PC-9 (cell line): ENCODE measurements around the gene IDH2. TPM values are rescaled to one million over a fixed set of nuclear protein-coding genes. Genes with fewer than 3 reads are reported as not detected.

Experiments
- BruUV-seq: library from RNA; stranded (reverse); fragments of 400-500 nt; replicated peaks from 2 replicates; lab custom pipeline; 2021; lab: Mats Ljungman, UMichigan
- CTCF ChIA-PET: fragments of 300-600 bp; sonication (Branson Sonifier 250); formaldehyde crosslinking; loops from one replicate; lab custom pipeline; 2022; ENCODE audit warnings: antibody characterized with exemption; lab: Charles Lee
- POLR2A ChIA-PET: fragments of 300-600 bp; sonication (Branson Sonifier 250); formaldehyde crosslinking; loops from one replicate; lab custom pipeline; 2022; ENCODE audit warnings: antibody characterized with exemption; ENCODE audit not compliant: unreplicated experiment; lab: Charles Lee
- DNase-seq, 2 experiments: peaks; one replicate each; pipeline versions ENCODE4 v3.0.0 to v3.0.0-alpha.2; 2015 to 2022; ENCODE audit warnings: mixed read lengths in 1 of 2
- H2AFZ ChIP-seq: fragments of 200-600 bp; sonication (generic); 2 replicates; pipeline ENCODE4 v1.8.1; 2017; ENCODE audit warnings: antibody characterized with exemption
- H3F3A ChIP-seq: fragments of 200-600 bp; sonication (generic); 2 replicates; pipeline ENCODE4 v1.8.1; 2017; ENCODE audit warnings: antibody characterized with exemption, mild to moderate bottlenecking, low read depth; ENCODE audit not compliant: insufficient read depth
- H3K27ac ChIP-seq: fragments of 200-600 bp; sonication (generic); 2 replicates; pipeline ENCODE4 v1.6.1; 2016; ENCODE audit warnings: mixed run types
- H3K27me3 ChIP-seq: fragments of 200-600 bp; sonication (generic); 2 replicates; pipeline ENCODE4 v1.6.1; 2016; ENCODE audit warnings: low read depth, mixed run types; ENCODE audit not compliant: insufficient read depth
- H3K36me3 ChIP-seq: fragments of 200-600 bp; sonication (generic); 2 replicates; pipeline ENCODE4 v1.6.1; 2016; ENCODE audit warnings: low read depth, mixed run types
- H3K4me1 ChIP-seq: fragments of 200-600 bp; sonication (generic); replicated peaks from 2 replicates; pipeline ENCODE4 v1.6.1; 2016; ENCODE audit warnings: mixed run types; ENCODE audit not compliant: insufficient read depth
- H3K4me2 ChIP-seq: fragments of 200-600 bp; sonication (generic); 2 replicates; pipeline ENCODE4 v1.6.1; 2017; ENCODE audit warnings: mixed run types
- H3K4me3 ChIP-seq: fragments of 200-600 bp; sonication (generic); 2 replicates; pipeline ENCODE4 v1.6.1; 2016; ENCODE audit warnings: mixed run types
- H3K79me2 ChIP-seq: fragments of 200-600 bp; sonication (generic); 2 replicates; pipeline ENCODE4 v1.6.1; 2017; ENCODE audit warnings: low read depth, mixed run types
- H3K9me2 ChIP-seq: fragments of 200-600 bp; sonication (generic); 2 replicates; pipeline ENCODE4 v1.8.1; 2017; ENCODE audit warnings: mild to moderate bottlenecking; ENCODE audit not compliant: insufficient read depth
- H3K9me3 ChIP-seq: fragments of 200-600 bp; sonication (generic); 2 replicates; pipeline ENCODE4 v1.8.1; 2016; ENCODE audit warnings: low read depth; ENCODE audit not compliant: insufficient read depth
- H4K20me1 ChIP-seq: fragments of 200-600 bp; sonication (generic); 2 replicates; pipeline ENCODE4 v1.8.1; 2017; ENCODE audit not compliant: insufficient read depth
- EZH2 ChIP-seq: fragments of 200-600 bp; sonication (generic); IDR thresholded peaks from 2 replicates; pipeline ENCODE4 v1.8.0; 2017; ENCODE audit warnings: antibody characterized with exemption, low read depth
- intact Hi-C: fragments of 100-400 bp; cut with micrococcal nuclease; formaldehyde crosslinking; loops from one replicate; pipeline ENCODE4 v1.10.0; 2022; ENCODE audit not compliant: unreplicated experiment
- total RNA-seq: library from RNA; stranded (reverse); gene quantifications from 2 replicates; pipeline ENCODE4 v1.2.3, GENCODE V29; 2021
- TF ChIP-seq, protein P1 (sequence below): fragments of 200-600 bp; sonication (generic); conservative IDR thresholded peaks from 2 replicates; pipeline ENCODE4 v1.6.1; 2017; ENCODE audit warnings: mixed run types, antibody characterized with exemption, mild to moderate bottlenecking, moderate library complexity

IDH2 gene
- total RNA-seq, 1 experiment from 2014 or later, result 96.7 TPM

DNA sequence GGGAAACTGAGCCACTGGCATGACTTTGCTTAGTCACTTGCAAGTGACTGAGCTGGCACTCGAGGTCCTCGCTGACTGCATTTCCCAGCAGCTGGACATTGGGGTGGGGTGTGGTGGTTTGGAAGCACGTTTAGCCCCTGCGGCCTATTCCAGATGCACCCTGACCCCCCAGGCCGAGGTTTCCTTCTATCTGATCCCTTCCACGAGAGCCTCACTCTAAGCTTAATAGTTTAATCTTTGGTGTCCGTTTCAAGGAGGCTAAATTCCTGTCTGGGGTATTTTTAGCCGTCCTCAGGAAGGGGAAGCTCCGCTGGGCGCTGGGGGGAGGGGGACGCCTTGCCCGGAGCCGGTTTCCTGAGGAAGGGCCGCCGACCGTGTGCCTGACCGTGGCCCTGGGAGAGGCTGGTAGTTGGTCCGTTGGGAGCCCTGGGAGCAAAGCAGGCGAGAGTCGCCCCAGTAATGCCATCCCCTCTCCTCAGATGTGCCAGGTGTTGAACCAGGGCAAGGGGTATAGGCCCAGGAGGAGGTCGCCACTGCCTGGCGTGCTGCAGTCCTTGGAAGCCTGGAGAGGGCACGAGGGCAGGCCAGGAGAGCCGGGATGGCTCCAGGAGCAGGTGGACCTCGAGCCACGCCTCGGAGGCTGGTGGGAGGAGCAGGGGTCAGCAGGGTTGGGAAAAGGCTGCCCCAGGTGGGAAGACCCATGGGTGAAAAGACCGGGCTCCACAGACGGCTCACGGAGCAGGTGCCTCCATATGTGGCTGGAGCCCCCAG is 37.2 kb downstream of the IDH2 start:
- POLR2A ChIA-PET, result no interaction called here
- Histone ChIP-seq H3K36me3 (no peaks in the 10 kb centered on the region; the same call in 1 of the 2 replicates), H3F3A (no peaks in the 10 kb centered on the region), H3K27ac (no peak overlapping the region), H3K9me2 (no peaks in the 10 kb centered on the region), H3K4me2 (no peak overlapping the region), H2AFZ (no peak overlapping the region), H3K27me3 (no peaks in the 10 kb centered on the region), H3K9me3 (no peaks in the 10 kb centered on the region), H4K20me1 (no peaks in the 10 kb centered on the region), H3K4me1 (no peaks in the 10 kb centered on the region), H3K4me3 (no peak overlapping the region), H3K79me2 (no peaks in the 10 kb centered on the region)
- no peak for TF ChIP-seq EZH2
- TF ChIP-seq, protein P1, sequence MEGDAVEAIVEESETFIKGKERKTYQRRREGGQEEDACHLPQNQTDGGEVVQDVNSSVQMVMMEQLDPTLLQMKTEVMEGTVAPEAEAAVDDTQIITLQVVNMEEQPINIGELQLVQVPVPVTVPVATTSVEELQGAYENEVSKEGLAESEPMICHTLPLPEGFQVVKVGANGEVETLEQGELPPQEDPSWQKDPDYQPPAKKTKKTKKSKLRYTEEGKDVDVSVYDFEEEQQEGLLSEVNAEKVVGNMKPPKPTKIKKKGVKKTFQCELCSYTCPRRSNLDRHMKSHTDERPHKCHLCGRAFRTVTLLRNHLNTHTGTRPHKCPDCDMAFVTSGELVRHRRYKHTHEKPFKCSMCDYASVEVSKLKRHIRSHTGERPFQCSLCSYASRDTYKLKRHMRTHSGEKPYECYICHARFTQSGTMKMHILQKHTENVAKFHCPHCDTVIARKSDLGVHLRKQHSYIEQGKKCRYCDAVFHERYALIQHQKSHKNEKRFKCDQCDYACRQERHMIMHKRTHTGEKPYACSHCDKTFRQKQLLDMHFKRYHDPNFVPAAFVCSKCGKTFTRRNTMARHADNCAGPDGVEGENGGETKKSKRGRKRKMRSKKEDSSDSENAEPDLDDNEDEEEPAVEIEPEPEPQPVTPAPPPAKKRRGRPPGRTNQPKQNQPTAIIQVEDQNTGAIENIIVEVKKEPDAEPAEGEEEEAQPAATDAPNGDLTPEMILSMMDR, result no peak
- intact Hi-C loops, result no loop called here
- CTCF ChIA-PET, result no interaction called here
- BruUV-seq, result no TSS peak
- no peak for DNase-seq

DNA sequence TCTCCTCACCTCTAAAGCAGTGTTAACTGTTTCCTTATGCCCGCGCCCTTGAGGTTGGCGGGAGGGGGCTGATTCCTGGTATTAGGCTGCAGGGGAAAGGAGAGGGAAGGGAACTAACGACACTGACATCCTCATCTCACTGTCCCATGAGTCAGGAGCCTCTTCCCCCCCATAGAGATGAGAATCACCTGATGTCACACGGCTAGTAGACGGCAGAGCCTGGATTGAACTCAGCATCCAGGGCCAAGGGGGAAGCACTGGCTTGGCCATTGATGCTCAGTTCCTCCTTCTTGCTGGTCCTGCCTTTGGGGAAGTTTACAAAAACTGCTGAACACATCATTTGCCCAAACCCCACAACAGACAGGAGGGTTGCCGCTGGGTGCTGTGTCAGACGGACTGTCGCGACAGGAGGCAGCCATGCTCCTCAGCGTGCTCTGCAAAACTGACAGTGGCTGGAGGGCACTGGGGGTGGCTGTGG is 38.5 kb downstream of the IDH2 start:
- Histone ChIP-seq H2AFZ (no peak overlapping the region), H3F3A (no peaks in the 10 kb centered on the region), H3K9me3 (no peaks in the 10 kb centered on the region), H3K27ac (no peak overlapping the region), H3K79me2 (no peaks in the 10 kb centered on the region), H3K27me3 (no peaks in the 10 kb centered on the region), H3K4me1 (no peaks in the 10 kb centered on the region), H3K36me3 (no peaks in the 10 kb centered on the region; the same call in 1 of the 2 replicates), H3K9me2 (no peaks in the 10 kb centered on the region), H3K4me2 (no peak overlapping the region), H4K20me1 (no peaks in the 10 kb centered on the region), H3K4me3 (no peak overlapping the region)
- ChIA-PET POLR2A (no interaction called here), CTCF (no interaction called here)
- intact Hi-C loops, result no loop called here
- TF ChIP-seq, protein P1, result no peak
- TF ChIP-seq EZH2, result no peak
- DNase-seq, result no peak
- no TSS peak for BruUV-seq

DNA sequence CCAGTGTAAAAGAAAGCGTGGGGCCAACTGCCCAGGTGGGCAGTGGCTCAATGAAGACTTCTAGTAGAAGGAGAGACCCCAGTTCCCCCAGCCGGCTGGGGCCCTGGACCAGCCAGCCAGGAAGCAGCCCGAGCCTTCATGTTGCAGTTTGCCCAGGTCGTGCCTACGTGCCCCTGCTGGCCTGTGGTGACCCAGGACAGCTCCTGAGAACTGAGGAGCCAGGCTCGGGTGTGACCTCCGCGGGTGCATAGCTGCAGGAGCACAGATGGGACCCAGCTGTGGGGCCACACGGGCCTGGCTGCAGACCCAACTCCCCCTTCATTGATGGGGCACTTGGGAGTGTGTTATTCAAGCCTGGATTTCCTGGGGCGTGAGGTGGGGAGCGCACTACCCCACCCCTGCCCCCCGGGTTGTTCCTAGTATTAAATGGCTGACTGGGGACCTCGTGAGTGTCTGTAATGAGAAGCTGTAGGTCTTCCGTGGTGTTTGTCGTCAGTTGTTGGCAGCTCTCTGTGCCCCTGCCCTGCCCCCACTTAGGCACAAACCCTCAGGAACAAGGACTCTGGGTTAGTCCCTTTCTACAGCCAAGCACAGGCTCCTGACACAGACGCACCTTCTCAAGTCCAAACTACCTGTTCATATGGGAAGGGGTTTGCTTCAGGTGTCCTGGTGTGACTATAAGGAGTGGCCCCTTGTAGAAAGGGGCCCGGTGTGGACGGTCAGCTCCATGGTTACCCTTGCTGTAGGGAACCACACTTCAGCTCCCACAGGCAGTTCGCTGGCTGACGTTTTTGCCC is 39.1 kb downstream of the IDH2 start:
- POLR2A ChIA-PET, result no interaction called here

More for the DNA sequence above, 39.1 kb downstream of the IDH2 start:
- Histone ChIP-seq H3K4me3 (no peak overlapping the region), H3K79me2 (no peaks in the 10 kb centered on the region), H3K9me2 (no peaks in the 10 kb centered on the region), H3K9me3 (no peaks in the 10 kb centered on the region), H3K36me3 (no peaks in the 10 kb centered on the region), H4K20me1 (no peaks in the 10 kb centered on the region), H3F3A (no peaks in the 10 kb centered on the region), H3K4me1 (no peaks in the 10 kb centered on the region), H3K4me2 (no peak overlapping the region), H3K27me3 (no peaks in the 10 kb centered on the region), H3K27ac (no peak overlapping the region), H2AFZ (no peak overlapping the region)
- CTCF ChIA-PET, result no interaction called here
- no peak for DNase-seq
- BruUV-seq, result no TSS peak
- intact Hi-C loops, result no loop called here
- TF ChIP-seq EZH2, result no peak
- TF ChIP-seq, protein P1, result no peak
